ENCODE measurements around the gene CENPH.
"Not testable (repeated sequence)": the region's sequence is repeated elsewhere in the genome, so short reads cannot be mapped to it uniquely, and the experiment has no call there.

The CENPH gene

GRCh38 chr5:69211200-69211599, 21.8 kb downstream of the CENPH start:
- no peak for DNase-seq

- no peak for DNase-seq
These were observed 22.6 kb downstream of the CENPH start for GRCh38 chr5:69212022-69212421.

- no peak for DNase-seq
These were observed 24.3 kb downstream of the CENPH start for GRCh38 chr5:69213513-69214215.

DNA sequence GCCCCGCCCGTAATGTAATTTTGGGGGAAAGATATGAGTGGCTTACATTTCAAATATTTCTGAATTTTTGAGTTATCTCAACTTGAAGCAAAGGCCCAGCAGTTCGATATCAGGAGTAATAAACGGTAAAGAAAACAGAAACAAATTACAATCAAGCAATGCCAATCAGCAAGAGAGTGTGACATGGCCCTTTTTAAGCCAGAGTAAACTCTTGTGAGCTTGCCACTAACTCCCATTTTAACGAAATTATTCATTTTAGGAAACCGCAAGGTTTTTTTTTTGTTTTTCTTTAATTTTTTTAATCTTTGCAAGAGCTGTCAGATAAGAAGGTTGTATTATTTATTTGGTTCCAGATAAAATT, 27.7 kb downstream of the CENPH start:
- no peak for DNase-seq

DNA sequence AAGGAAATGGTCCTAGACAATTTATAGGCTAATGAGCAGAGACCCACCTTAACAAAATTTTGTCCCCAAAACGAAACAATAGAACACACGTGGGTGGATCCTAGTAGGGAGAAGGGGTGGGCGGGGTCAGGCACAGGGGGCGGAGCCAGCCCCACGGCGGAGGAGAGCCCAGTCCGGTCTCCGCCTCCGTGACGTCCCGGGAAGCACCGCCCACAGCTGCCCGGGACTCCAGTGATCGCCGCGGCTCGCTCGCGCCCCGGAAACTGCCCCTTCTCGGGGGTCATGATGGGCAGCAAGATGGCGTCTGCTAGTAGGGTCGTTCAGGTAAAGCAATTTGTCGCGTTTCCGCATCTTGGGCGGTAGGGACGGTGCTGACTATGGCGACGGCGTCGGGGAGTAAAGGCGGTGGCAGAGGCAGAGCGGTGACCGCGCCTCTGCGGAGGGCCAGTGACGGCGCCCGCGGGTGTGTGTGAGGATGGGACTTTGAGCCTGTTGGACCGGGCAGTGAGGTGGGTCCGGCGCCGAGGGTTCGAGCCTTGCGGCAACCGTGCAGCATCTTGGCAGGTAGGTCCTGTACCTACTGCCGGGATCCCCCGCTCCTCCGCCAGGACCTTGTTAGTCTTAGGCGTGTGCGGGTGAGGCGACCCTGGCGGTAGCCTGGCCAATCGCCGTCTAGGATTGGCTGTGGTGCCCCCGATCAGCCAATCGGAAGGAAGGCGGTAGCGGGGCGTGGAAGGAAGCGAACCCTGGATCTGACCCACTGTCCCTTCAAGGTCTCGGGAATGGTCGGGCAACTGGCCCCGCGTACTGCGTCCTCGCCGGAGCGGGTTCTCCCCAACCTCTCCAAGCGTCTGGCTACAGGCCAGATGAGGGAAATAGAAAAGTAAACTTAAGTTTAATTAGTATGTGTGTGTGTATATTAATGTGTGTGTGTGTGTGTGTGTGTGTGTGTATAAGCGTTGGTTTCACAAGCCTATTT, 28.5 kb downstream of the CENPH start:
- DNase-seq = peak; percentile 72 to 94

DNA sequence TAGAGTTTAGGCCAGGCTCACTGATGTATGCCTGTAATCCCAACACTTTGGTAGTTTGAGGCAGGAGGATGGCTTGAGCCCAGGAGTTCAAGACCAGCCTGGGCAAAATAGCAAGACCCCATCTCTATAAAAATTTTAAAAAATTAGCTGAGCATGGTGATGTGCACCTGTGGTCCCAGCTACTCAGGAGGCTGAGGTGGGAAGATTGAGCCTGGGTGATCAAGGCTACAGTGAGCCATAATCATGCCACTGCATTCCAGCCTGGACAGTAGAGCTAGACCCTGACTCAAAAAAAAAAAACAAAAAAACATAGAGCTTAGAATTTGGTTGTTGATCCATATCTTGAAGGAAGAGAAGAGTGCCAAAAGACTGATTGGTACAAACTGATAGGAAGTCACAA, 30.6 kb downstream of the CENPH start:
- no peak for DNase-seq

DNA sequence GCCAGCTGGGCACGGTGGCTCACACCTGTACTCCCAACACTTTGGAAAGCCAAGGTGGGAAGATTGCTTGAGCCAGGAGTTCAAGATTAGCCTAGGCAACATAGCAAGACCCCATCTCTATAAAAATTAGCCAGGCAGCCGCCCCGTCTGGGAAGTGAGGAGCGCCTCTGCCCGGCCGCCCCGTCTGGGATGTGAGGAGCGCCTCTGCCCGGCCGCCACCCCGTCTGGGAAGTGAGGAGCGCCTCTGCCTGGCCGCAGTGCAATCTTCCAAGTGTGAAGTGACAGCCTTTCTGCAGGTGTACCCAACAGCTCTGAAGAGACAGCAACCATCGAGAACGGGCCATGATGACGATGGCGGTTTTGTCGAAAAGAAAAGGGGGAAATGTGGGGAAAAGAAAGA, 31.0 kb downstream of the CENPH start:
- DNase-seq = not testable (repeated sequence)

DNA sequence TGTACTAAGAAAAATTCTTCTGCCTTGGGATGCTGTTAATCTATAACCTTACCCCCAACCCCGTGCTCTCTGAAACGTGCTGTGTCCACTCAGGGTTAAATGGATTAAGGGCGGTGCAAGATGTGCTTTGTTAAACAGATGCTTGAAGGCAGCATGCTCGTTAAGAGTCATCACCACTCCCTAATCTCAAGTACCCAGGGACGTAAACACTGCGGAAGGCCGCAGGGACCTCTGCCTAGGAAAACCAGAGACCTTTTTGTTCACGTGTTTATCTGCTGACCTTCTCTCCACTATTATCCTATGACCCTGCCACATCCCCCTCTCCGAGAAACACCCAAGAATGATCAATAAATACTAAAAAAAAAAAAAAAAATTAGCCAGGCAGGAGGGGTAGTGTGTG, 31.4 kb downstream of the CENPH start:
- not testable (repeated sequence) for DNase-seq

DNA sequence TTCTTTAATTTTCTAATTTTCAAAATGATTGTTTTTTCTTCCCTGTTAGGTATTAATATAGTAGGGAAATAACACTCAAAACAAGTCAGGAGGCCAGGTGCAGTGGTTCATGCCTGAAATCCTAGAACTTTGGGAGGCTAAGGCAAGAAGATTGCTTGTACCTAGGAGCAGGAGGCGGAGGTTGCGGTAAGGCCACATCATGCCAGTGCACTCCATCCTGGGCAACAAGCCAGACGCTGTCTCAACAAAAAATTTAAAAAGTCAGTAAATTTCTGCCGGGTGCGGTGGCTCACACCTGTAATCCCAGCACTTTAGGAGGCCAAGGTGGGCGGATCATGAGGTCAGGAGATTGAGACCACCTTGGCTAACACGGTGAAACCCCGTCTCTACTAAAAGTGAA, 35.1 kb downstream of the CENPH start:
- no peak for DNase-seq

DNA sequence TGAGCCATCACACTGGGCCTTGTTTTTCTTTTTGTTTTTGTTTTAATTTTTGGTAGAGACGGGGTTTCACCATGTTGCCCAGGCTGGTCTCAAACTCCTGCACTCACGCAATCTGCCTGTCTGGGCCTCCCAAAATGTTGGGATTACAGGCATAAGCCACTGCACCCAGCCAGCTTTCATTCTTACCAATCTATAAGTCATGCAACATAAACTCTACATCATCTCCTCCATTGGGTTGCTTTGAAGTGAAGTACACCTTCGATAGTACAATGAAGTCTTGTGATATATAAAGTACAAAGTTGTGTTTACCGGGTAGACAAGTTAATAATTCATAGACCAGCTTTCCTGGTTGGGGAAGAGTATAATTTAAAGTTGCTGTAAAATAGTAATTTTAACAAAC, 36.5 kb downstream of the CENPH start:
- no peak for DNase-seq

- no peak for DNase-seq
These were observed 40.8 kb downstream of the CENPH start for GRCh38 chr5:69230181-69230580.

- DNase-seq = no peak
These were observed 41.9 kb downstream of the CENPH start for GRCh38 chr5:69231281-69231680.

DNA sequence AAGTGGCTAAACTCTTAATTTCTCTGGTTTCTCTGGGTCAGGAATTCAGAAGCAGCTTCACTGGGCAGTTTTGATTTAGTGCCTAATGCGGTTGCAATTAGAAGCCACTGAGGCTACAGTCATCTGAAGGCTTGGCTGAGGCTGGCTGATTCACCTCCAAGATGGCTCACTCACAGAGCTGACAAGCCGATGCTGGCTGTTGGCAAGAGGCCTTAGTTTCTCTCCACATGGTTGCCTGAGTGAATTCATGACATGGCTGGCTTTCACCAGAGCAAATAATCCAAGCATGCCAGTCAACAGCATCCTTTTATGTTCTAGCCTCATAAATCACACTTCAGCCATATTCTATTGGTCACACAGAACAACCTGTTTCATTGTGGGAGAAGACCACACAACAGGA, 42.5 kb downstream of the CENPH start:
- DNase-seq = no peak

DNA sequence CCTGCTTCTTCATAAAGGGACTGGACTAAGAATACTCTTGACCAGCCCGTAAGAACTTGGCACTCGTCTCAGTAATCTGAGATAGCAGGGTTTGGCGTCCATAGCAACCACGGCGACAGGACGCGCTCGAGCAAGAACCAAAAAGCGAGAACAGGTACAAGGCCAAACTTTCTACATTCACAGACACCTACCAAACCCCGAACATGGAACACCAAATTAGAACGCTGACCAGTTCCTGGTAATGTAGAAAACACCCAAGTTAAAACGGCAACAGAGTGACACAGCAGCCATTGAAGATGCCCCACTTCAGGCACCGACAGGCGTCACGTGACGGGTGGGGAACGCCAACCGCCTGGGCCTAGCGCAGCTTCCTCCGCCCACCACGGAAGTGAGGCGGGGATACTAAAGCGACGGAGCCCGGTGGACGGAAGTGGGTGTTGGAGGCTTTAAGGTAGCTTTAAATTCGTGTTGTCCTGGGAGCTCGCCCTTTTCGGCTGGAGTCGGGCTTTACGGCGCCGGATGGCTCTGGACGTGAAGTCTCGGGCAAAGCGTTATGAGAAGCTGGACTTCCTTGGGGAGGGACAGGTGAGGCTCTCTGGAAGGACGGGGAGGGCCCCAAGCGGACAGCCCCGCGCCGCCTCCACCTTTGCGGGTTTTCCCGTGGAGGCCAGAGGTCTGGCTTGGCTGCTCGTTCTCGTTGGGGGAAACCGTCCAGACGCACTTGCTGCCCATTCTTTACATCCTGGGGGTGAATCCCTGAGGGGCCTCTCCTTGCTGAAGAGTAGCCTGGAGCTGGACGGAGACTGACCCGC, 45.3 kb downstream of the CENPH start, which contains the start of gene CDK7:
CDK7 (plus strand) TSS at position 430 of the 812 bp plus-strand sequence; CDS start at position 520, 90 bp downstream.
- DNase-seq = peak; percentile 73 to 86

DNA sequence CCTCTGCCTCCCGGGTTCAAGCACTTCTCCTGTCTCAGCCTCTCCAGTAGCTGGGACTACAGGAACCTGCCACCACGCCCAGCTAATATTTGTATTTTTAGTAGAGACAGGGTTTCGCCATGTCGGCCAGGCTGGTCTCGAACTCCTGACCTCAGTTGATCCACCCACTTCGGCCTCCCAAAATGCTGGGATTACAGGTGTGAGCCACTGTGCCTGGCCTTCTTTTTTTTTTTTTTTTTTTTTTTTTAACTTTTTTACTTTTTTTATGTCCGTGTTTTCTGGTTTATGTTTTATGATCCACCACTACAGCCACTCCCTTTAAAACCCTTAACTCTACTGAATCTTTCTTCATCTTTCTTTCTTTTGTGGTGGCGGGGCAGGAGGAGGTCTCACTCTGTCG, 47.4 kb downstream of the CENPH start:
- not testable (repeated sequence) for DNase-seq

GRCh38 chr5:69237877-69238276, 48.5 kb downstream of the CENPH start:
- DNase-seq = no peak

DNA sequence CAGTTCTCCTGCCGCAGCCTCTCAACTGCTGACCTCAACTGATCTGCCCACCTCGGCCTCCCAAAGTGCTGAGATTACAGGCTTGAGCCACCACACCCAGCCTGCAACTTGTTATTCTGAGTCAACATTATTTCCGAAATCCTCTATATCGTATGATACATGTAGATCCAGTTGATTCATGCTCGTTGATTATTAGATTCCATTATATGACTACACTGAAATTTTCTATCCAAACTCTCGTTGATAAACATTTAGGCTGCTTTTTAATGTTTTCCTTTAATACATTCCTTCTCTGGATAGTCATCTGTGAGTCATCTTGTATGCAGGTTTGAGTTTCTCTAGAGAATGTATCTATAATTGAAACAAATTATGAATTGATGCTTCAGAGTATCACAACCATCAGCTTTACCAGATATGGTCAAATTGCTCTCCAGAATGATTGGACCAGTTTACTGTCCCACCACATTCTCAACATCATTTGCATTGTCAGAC, 49.4 kb downstream of the CENPH start:
- DNase-seq = no peak

DNA sequence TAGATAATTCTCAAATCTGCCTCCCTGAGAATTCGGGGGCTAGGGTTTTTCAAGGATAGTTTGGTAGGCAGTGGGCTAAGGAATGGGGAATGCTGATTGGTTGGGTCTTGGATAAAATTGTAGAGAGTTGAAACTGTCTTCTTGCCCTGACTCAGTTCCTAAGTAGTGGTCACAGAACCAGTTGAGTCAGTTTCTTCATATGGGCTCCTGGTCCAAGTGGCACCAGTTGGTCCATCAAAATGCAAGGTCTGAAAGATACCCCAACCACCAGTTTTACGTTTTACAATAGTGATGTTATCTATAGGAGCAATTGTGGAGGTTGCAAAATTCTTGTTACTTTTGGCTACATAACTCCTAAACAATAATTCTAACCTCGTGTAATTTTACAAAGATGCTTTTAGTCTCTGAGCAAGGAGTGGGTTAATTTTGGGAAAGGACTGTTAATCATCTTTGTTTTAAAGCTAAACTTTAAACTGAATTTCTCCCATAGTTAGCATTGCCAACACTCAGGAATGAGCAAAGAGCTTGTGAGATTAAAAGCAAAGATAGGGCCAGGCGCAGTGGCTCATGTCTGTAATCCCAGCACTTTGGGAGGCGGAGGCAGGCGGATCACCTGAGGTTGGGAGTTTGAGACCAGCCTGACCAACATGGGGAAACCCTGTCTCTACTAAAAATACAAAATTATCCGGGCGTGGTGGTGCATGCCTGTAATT, 53.0 kb downstream of the CENPH start:
- DNase-seq = no peak

DNA sequence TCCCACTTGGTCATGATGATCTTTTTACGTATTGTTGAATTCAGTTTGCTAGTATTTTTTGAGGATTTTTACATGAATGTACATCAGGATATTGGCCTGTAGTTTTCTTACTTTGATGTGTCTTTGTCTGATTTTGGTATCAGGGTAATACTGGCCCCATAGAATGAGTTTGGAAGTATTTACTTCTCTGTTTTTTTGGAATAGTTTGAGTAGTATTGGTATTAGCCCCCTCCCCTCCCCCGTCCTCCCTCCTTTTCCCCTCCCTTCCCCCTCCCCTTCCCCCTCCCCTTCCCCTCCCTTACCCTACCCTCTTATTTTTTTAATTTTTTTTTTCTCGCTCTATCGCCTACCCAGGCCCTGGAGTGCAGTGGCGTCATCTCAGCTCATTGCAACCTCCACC, 55.6 kb downstream of the CENPH start:
- no peak for DNase-seq

DNA sequence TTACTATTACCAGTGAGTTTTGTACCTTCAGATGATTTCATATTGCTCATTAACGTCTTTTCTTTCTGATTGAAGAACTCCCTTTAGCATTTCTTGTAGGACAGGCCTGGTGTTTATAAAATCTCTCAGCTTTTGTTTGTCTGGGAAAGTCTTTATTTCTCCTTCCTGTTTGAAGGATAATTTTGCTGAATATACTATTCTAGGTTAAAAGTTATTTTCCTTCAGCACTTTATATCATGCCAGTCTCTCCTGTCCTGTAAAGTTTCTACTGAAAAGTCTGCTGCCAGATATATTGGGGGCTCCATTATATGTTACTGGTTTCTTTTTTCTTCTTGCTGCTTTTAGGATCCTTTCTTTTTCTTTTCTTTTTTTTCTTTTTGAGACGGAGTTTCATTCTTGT, 58.6 kb downstream of the CENPH start:
- no peak for DNase-seq

DNA sequence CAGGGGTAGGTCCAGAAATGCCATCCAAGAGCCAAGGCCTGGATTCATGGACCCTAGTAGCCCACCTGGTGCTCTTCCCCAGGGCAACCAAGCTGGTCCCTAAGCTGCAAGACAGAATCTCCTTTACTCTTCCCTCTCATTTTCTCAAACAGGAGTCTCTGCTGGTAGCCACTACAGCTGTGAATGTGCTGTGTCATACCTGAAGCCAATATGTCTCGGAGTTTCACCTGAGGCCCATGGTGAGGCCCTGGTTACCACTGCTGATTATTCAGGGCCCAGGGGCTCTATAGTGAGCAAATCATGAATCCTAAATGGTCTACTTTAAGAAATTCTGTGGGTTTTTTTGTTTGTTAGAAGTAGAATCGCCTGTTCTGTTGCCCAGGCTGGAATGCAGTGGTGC, 61.2 kb downstream of the CENPH start:
- no peak for DNase-seq

- no peak for DNase-seq
These were observed 63.1 kb downstream of the CENPH start for GRCh38 chr5:69252437-69252836.

Measured in NCI-H526 (cell line).